H9 (cell line): ENCODE results near the gene OR52A5. TPM values are rescaled to one million over a fixed set of nuclear protein-coding genes. Genes with fewer than 3 reads are reported as not detected.

ENCODE experiments used
- DNase-seq: peaks from one replicate; pipeline ENCODE4 v3.0.0-alpha.2; 2017
- H2AFZ ChIP-seq: one replicate; pipeline ENCODE4 v1.6.1; 2013; ENCODE audit warnings: mild to moderate bottlenecking, low read length, control low read depth, moderate library complexity
- H2AK5ac ChIP-seq: 2 replicates; pipeline ENCODE4 v1.6.1; 2013; ENCODE audit warnings: low read length, control low read depth, mixed read lengths; ENCODE audit not compliant: insufficient read length
- H2BK120ac ChIP-seq: one replicate; pipeline ENCODE4 v1.6.1; 2013; ENCODE audit warnings: low read depth, mild to moderate bottlenecking, low read length, control low read depth, inconsistent platforms; ENCODE audit not compliant: poor library complexity, severe bottlenecking
- H2BK12ac ChIP-seq: 2 replicates; pipeline ENCODE4 v1.6.1; 2013; ENCODE audit warnings: low read length, control low read depth, mixed read lengths, low read depth; ENCODE audit not compliant: insufficient read length
- H2BK15ac ChIP-seq: 2 replicates; pipeline ENCODE4 v1.6.1; 2013; ENCODE audit warnings: low read depth, low read length, control low read depth
- H2BK20ac ChIP-seq: one replicate; pipeline ENCODE4 v1.6.1; 2013; ENCODE audit warnings: low read depth, mild to moderate bottlenecking, low read length, control low read depth, inconsistent platforms; ENCODE audit not compliant: poor library complexity, severe bottlenecking
- H2BK5ac ChIP-seq: 2 replicates; pipeline ENCODE4 v1.6.1; 2013; ENCODE audit warnings: low read length, control low read depth, mixed read lengths; ENCODE audit not compliant: insufficient read length
- H3K14ac ChIP-seq: 2 replicates; pipeline ENCODE4 v1.6.1; 2013; ENCODE audit warnings: low read length, control low read depth; ENCODE audit not compliant: insufficient read depth
- H3K18ac ChIP-seq: 2 replicates; pipeline ENCODE4 v1.6.1; 2013; ENCODE audit warnings: low read depth, mild to moderate bottlenecking, mixed read lengths, low read length, control low read depth; ENCODE audit not compliant: insufficient read length
- H3K23ac ChIP-seq: 2 replicates; pipeline ENCODE4 v1.6.1; 2013; ENCODE audit warnings: low read length, control low read depth, mixed read lengths, low read depth; ENCODE audit not compliant: insufficient read length
- H3K23me2 ChIP-seq: 2 replicates; pipeline ENCODE4 v1.6.1; 2013; ENCODE audit warnings: low read depth, mild to moderate bottlenecking, mixed read lengths, low read length, control low read depth; ENCODE audit not compliant: insufficient read length, poor library complexity, severe bottlenecking
- H3K27ac ChIP-seq: 2 replicates; pipeline ENCODE4 v1.5.1; 2013; ENCODE audit warnings: low read length, control low read depth, mixed read lengths, low read depth; ENCODE audit not compliant: insufficient read length
- H3K27me3 ChIP-seq: 2 replicates; pipeline ENCODE4 v1.6.1; 2013; ENCODE audit warnings: low read length, control low read depth, inconsistent platforms; ENCODE audit not compliant: insufficient read depth
- H3K4ac ChIP-seq: 2 replicates; pipeline ENCODE4 v1.6.1; 2013; ENCODE audit warnings: low read depth, mild to moderate bottlenecking, control low read depth, inconsistent platforms, low read length, moderate library complexity
- H3K4me1 ChIP-seq: 2 replicates; pipeline ENCODE4 v1.6.1; 2013; ENCODE audit warnings: low read length, control low read depth, inconsistent platforms; ENCODE audit not compliant: insufficient read depth
- H3K4me2 ChIP-seq: 2 replicates; pipeline ENCODE4 v1.6.1; 2013; ENCODE audit warnings: low read length, control low read depth, mixed read lengths; ENCODE audit not compliant: insufficient read length, insufficient read depth
- H3K56ac ChIP-seq: 2 replicates; pipeline ENCODE4 v1.6.1; 2013; ENCODE audit warnings: low read depth, mild to moderate bottlenecking, mixed read lengths, low read length, control low read depth; ENCODE audit not compliant: insufficient read length
- H3K79me1 ChIP-seq: 2 replicates; pipeline ENCODE4 v1.6.1; 2013; ENCODE audit warnings: low read depth, mild to moderate bottlenecking, moderate library complexity, low read length, control low read depth, inconsistent platforms; ENCODE audit not compliant: insufficient read depth, poor library complexity, severe bottlenecking
- H3K79me2 ChIP-seq: 2 replicates; pipeline ENCODE4 v1.6.1; 2013; ENCODE audit warnings: low read length, control low read depth, inconsistent platforms; ENCODE audit not compliant: insufficient read depth
- H3K9ac ChIP-seq: 2 replicates; pipeline ENCODE4 v1.6.1; 2013; ENCODE audit warnings: low read length, control low read depth, mixed read lengths; ENCODE audit not compliant: insufficient read length; ENCODE audit errors: extremely low read depth
- H3K9me3 ChIP-seq: one replicate; pipeline ENCODE4 v1.6.1; 2013; ENCODE audit warnings: low read depth, low read length, inconsistent platforms; ENCODE audit not compliant: control insufficient read depth
- H3T11ph ChIP-seq: one replicate; pipeline ENCODE4 v1.6.1; 2013; ENCODE audit warnings: mild to moderate bottlenecking, low read length, control low read depth, inconsistent platforms
- H4K20me1 ChIP-seq: one replicate; pipeline ENCODE4 v1.6.1; 2013; ENCODE audit not compliant: control insufficient read depth, insufficient read length, insufficient read depth
- H4K5ac ChIP-seq: 2 replicates; pipeline ENCODE4 v1.6.1; 2013; ENCODE audit warnings: low read depth, mild to moderate bottlenecking, mixed read lengths, low read length, control low read depth; ENCODE audit not compliant: insufficient read length
- H4K8ac ChIP-seq: replicated peaks from 2 replicates; pipeline ENCODE4 v1.6.1; 2013; ENCODE audit warnings: low read length, control low read depth, mixed read lengths, low read depth; ENCODE audit not compliant: insufficient read length
- H4K91ac ChIP-seq: 2 replicates; pipeline ENCODE4 v1.6.1; 2013; ENCODE audit warnings: low read depth, mild to moderate bottlenecking, moderate library complexity, mixed read lengths, low read length, control low read depth; ENCODE audit not compliant: insufficient read length
- H3K27ac Mint-ChIP-seq, 3 experiments: 2 replicates in 2 of 3; 3 replicates in 1 of 3; pipeline ENCODE4 v1.8.0; 2020 to 2021; ENCODE audit warnings: mixed read lengths in 3 of 3, mild to moderate bottlenecking in 1 of 3, moderate library complexity in 1 of 3
- H3K27me3 Mint-ChIP-seq: 2 replicates; pipeline ENCODE4 v1.8.0; 2021; ENCODE audit warnings: low read depth, mild to moderate bottlenecking, moderate library complexity, mixed read lengths
- H3K36me3 Mint-ChIP-seq, 3 experiments: 2 replicates in 2 of 3; 3 replicates in 1 of 3; pipeline ENCODE4 v1.8.0; 2020 to 2021; ENCODE audit warnings: low read depth in 3 of 3, mixed read lengths in 3 of 3; ENCODE audit not compliant: insufficient read depth in 1 of 3
- H3K4me1 Mint-ChIP-seq, 2 experiments: 2 replicates each; pipeline ENCODE4 v1.8.0; 2020; ENCODE audit warnings: mixed read lengths in 2 of 2
- H3K4me3 Mint-ChIP-seq, 2 experiments: 2 replicates in 1 of 2; 3 replicates in 1 of 2; pipeline ENCODE4 v1.8.0; 2020 to 2021; ENCODE audit warnings: mild to moderate bottlenecking in 2 of 2, mixed read lengths in 2 of 2, moderate library complexity in 1 of 2
- H3K9me3 Mint-ChIP-seq, 2 experiments: 2 replicates in 1 of 2; 3 replicates in 1 of 2; pipeline ENCODE4 v1.8.0; 2020; ENCODE audit warnings: mild to moderate bottlenecking in 2 of 2, mixed read lengths in 2 of 2, moderate library complexity in 1 of 2
- CTCF ChIP-seq: fragments of 200-600 bp; sonication (generic); conservative IDR thresholded peaks from 3 replicates; pipeline ENCODE4 v1.8.0; 2021; ENCODE audit warnings: antibody characterized with exemption, mild to moderate bottlenecking
- total RNA-seq: library from RNA; stranded (reverse); gene quantifications from 2 replicates; pipeline ENCODE4 v1.2.1, GENCODE V29; 2021

Gene OR52A5
- total RNA-seq, 1 experiment from 2014 or later = not detected

GRCh38 chr11:5117588-5117987 is 20.6 kb downstream of the OR52A5 start:
- no peak overlapping the region for H2BK120ac ChIP-seq

More at GRCh38 chr11:5117588-5117987, 20.6 kb downstream of the OR52A5 start:
- Histone ChIP-seq H3K4me2 (no peak overlapping the region), H3K79me2 (no peaks in the 10 kb centered on the region), H3K56ac (no peak overlapping the region), H4K20me1 (no peaks in the 10 kb centered on the region), H3K27me3 (no peaks in the 10 kb centered on the region), H2BK5ac (no peak overlapping the region), H2AK5ac (no peak overlapping the region), H3K4ac (no peak overlapping the region), H3K9me3 (no peaks in the 10 kb centered on the region), H3K9ac (no peak overlapping the region), H2AFZ (no peak overlapping the region), H3K23ac (no peak overlapping the region), H3K79me1 (no peaks in the 10 kb centered on the region), H3K27ac (no peak overlapping the region), H3K18ac (no peak overlapping the region), H3K4me1 (no peaks in the 10 kb centered on the region), H4K5ac (no peak overlapping the region), H4K91ac (no peak overlapping the region), H2BK15ac (no peak overlapping the region), H3K14ac (no peak overlapping the region), H2BK12ac (no peak overlapping the region), H3T11ph (no peak overlapping the region), H4K8ac (no peak overlapping the region), H2BK20ac (no peak overlapping the region), H3K23me2 (no peaks in the 10 kb centered on the region)
- no peak overlapping the region for H3K4me3 Mint-ChIP-seq
- H3K4me1 Mint-ChIP-seq = peaks cover 2 to 3% of the 10 kb centered on the region in 2 experiments; a peak in 2 of 4 replicates
- no peak for TF ChIP-seq CTCF
- H3K36me3 Mint-ChIP-seq = no peaks in the 10 kb centered on the region
- no peaks in the 10 kb centered on the region; the same call in 1 of the 2 replicates for H3K27me3 Mint-ChIP-seq
- DNase-seq = no peak
- no peak overlapping the region for H3K27ac Mint-ChIP-seq
- H3K9me3 Mint-ChIP-seq = peaks cover 0 to 4% of the 10 kb centered on the region in 2 experiments; a peak in 1 of 5 replicates
